Chondrocyte (in vitro differentiated cells): ENCODE results near the gene SASH1. TPM values are rescaled to one million over a fixed set of nuclear protein-coding genes. Genes with fewer than 3 reads are reported as not detected.

Experiments used
- DNase-seq: peaks from one replicate; pipeline ENCODE4 v3.0.0; 2021; ENCODE audit warnings: mixed read lengths, low spot score
- H3K27ac Mint-ChIP-seq: one replicate; pipeline ENCODE4 v1.8.0; 2021; ENCODE audit warnings: mild to moderate bottlenecking, moderate library complexity, mixed read lengths; ENCODE audit not compliant: unreplicated experiment
- H3K27me3 Mint-ChIP-seq: 2 replicates; pipeline ENCODE4 v1.8.0; 2021; ENCODE audit warnings: low read depth, mixed read lengths
- H3K36me3 Mint-ChIP-seq: 2 replicates; pipeline ENCODE4 v1.8.0; 2021; ENCODE audit warnings: low read depth, mixed read lengths
- H3K4me1 Mint-ChIP-seq: 2 replicates; pipeline ENCODE4 v1.8.0; 2021; ENCODE audit warnings: low read depth, mild to moderate bottlenecking, mixed read lengths
- H3K4me3 Mint-ChIP-seq: one replicate; pipeline ENCODE4 v1.8.0; 2021; ENCODE audit warnings: mild to moderate bottlenecking, moderate library complexity, mixed read lengths; ENCODE audit not compliant: unreplicated experiment
- H3K9me3 Mint-ChIP-seq: 2 replicates; pipeline ENCODE4 v1.8.0; 2021; ENCODE audit warnings: low read depth, mixed read lengths
- total RNA-seq: library from RNA; stranded (reverse); gene quantifications from 3 replicates; pipeline ENCODE4 v1.2.1, GENCODE V29; 2021
- TF ChIP-seq, protein P1 (sequence below): fragments of 200-600 bp; sonication (generic); IDR thresholded peaks from 2 replicates; pipeline ENCODE4 v1.5.0; 2021; ENCODE audit warnings: antibody characterized with exemption, mild to moderate bottlenecking, moderate library complexity

The SASH1 gene
- total RNA-seq, 1 donor from 2014 or later, result 82.9 TPM

DNA sequence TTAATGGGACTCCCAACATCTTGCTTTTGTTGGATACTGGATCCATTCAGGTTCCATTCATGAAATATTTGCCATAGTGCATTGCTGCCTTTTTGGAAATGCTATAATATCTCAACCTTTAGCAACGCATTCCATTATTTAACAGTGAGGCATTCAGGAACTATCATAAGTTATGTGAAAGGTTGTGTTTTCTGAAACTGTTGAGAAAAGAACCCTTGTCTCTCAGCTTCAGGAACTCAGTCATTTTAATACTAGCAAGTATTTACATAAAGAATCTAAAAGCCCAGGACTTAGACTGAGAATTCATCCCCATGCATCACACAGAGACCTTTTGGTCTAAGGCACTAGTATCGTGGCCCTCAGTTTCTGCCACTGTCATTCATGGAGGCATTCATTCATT, 24.9 kb upstream of the SASH1 start:
- no peaks in the 10 kb centered on the region for H3K27me3 Mint-ChIP-seq
- peaks cover 12% of the 10 kb centered on the region for H3K36me3 Mint-ChIP-seq
- no peak for DNase-seq
- H3K27ac Mint-ChIP-seq, result peak overlapping the region; percentile 39
- TF ChIP-seq, protein P1, sequence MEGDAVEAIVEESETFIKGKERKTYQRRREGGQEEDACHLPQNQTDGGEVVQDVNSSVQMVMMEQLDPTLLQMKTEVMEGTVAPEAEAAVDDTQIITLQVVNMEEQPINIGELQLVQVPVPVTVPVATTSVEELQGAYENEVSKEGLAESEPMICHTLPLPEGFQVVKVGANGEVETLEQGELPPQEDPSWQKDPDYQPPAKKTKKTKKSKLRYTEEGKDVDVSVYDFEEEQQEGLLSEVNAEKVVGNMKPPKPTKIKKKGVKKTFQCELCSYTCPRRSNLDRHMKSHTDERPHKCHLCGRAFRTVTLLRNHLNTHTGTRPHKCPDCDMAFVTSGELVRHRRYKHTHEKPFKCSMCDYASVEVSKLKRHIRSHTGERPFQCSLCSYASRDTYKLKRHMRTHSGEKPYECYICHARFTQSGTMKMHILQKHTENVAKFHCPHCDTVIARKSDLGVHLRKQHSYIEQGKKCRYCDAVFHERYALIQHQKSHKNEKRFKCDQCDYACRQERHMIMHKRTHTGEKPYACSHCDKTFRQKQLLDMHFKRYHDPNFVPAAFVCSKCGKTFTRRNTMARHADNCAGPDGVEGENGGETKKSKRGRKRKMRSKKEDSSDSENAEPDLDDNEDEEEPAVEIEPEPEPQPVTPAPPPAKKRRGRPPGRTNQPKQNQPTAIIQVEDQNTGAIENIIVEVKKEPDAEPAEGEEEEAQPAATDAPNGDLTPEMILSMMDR, result no peak
- H3K4me3 Mint-ChIP-seq, result no peak overlapping the region
- H3K4me1 Mint-ChIP-seq, result peaks cover 47% of the 10 kb centered on the region
- no peaks in the 10 kb centered on the region for H3K9me3 Mint-ChIP-seq

DNA sequence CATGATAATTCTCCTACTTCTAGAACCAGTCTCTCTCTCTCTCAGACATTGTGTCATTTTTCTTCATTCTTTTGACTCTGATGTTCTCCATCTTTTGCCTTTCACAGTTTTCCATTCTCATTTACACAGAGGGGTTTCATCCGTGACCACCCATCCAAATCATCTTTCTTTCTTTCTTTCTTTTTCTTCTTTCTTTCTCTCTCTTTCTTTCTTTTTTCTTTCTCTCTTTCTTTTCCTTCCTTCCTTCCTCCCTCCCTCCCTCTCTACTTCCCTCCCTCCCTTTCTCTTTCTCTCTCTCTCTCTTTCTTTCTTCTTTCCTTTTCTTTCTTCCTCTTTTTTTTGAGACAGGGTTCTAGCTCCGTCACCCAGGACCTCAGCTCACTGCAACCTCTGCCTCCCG, 19.9 kb upstream of the SASH1 start:
- TF ChIP-seq, protein P1, result no peak
- Mint-ChIP-seq H3K4me3 (no peak overlapping the region), H3K27me3 (no peaks in the 10 kb centered on the region), H3K27ac (no peak overlapping the region), H3K9me3 (no peaks in the 10 kb centered on the region), H3K36me3 (peaks cover 12% of the 10 kb centered on the region), H3K4me1 (peaks cover 31% of the 10 kb centered on the region)
- DNase-seq, result no peak

DNA sequence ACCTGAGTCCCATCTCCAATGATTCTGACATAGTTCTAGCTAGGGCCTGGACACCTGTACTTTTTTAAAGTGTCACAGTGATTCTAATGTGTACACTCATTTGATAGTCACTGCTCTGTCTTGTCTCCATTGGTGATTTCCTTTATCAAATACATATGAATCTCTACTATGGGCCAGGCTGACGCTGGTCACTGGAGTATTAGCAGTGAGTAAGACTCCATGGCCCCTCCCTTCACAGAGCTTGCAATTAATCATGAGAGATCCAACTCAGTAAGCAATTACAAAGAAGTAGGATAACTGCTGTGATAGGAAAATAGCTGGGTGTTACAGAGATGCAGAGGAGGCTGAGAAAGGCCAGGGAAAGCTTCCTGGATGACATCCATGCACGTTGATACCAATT, 19.3 kb upstream of the SASH1 start:
- peaks cover 26% of the 10 kb centered on the region for H3K4me1 Mint-ChIP-seq
- TF ChIP-seq, protein P1, result no peak
- peaks cover 12% of the 10 kb centered on the region for H3K36me3 Mint-ChIP-seq
- H3K27me3 Mint-ChIP-seq, result no peaks in the 10 kb centered on the region
- no peak overlapping the region for H3K4me3 Mint-ChIP-seq
- no peak for DNase-seq
- no peak overlapping the region for H3K27ac Mint-ChIP-seq
- no peaks in the 10 kb centered on the region for H3K9me3 Mint-ChIP-seq

DNA sequence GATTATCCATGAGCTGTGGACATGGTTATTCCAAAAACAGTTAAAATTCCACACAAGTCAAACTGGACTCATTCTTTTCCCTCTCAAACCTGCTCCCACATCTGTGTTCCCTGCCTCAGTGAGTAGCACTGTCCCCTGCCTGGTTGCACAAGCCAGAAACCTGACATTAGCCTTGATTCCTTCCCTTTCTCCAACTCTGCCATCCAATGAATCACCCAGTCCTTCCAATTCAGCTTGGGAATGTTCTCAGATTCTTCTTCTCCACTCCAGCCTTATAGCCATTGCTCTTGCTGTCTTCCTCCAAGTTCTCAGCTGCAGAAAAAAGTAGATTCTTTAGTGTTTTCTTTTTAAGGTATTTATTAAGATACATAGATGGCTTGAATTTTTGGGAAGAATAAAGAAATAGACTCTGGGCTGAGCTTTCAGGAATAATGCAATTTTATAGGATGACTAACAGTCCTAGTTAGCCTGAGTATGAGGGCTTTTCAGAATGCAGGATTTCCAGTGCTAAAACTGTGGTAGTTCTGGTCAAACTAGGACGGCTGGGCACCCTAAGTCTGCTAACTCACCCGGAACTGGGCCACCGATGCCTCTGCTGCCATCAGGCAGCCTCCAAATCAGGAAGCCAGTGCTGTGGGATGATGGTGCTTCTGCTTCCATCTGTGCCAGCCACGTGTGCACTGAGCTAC, 18.2 kb upstream of the SASH1 start:
- no peaks in the 10 kb centered on the region for H3K9me3 Mint-ChIP-seq
- TF ChIP-seq, protein P1, result no peak
- H3K27ac Mint-ChIP-seq, result peak overlapping the region; percentile 57
- H3K4me1 Mint-ChIP-seq, result peaks cover 32% of the 10 kb centered on the region
- DNase-seq, result no peak
- H3K27me3 Mint-ChIP-seq, result no peaks in the 10 kb centered on the region
- peaks cover 12% of the 10 kb centered on the region for H3K36me3 Mint-ChIP-seq
- H3K4me3 Mint-ChIP-seq, result no peak overlapping the region

DNA sequence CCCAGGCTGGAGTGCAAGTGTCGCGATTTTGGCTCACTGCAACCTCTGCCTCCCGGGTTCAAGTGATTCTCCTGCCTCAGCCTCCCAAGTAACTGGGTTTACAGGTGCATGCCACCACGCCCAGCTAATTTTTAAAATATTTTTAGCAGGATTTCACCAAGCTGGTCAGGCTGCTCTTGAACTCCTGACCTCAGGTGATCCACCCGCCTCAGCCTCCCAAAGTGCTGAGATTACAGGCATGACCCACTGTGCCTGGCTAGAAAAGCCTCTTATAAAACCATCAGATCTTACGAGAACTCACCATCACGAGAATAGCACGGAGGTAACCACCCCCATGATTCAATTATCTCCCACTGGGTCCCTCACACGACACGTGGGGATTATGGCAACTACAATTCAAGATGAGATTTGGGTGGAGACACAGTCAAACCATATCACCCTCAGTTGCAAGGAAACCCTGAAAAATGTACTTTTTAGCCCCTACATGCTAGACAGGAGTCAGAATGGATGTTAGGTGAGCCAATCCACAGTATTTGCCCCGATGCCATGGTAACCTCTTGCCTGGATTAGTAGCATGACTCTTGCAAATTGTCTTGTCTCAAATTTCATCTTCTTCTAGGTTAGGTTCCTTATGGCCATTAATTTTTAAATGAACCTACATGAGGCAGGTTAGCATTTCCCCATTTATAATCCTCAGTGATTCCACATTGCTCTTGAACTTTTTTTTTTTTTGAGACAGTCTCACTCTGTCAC, 17.1 kb upstream of the SASH1 start:
- Mint-ChIP-seq H3K4me3 (no peak overlapping the region), H3K36me3 (peaks cover 9% of the 10 kb centered on the region), H3K27me3 (no peaks in the 10 kb centered on the region), H3K4me1 (peaks cover 39% of the 10 kb centered on the region), H3K9me3 (no peaks in the 10 kb centered on the region), H3K27ac (no peak overlapping the region)
- TF ChIP-seq, protein P1, result no peak
- no peak for DNase-seq
